HepG2 (cell line): Measurements from ENCODE around the gene TRERF1. TPM values are rescaled to one million over a fixed set of nuclear protein-coding genes. Genes with fewer than 3 reads are reported as not detected.

ENCODE experiments used
- ATF7 ChIP-seq, 2 experiments: fragments of 450-650 bp in 1 of 2; sonication (generic) in 1 of 2; formaldehyde crosslinking in 1 of 2; IDR thresholded peaks; 2 replicates each; pipeline versions ENCODE4 v1.4.0 to v1.6.1; 2016 to 2020; ENCODE audit warnings: antibody characterized with exemption in 1 of 2, mild to moderate bottlenecking in 1 of 2, missing genetic modification reagents in 1 of 2
- ATRX ChIP-seq: sonication (generic); formaldehyde crosslinking; IDR thresholded peaks from 2 replicates; pipeline ENCODE4 v1.4.0; 2020; ENCODE audit warnings: missing genetic modification reagents, borderline replicate concordance
- ELF3 ChIP-seq: IDR thresholded peaks from 2 replicates; pipeline ENCODE4 v1.6.1; 2016; ENCODE audit warnings: missing genetic modification reagents, missing compliant biosample characterization
- ETV5 ChIP-seq: IDR thresholded peaks from 2 replicates; pipeline ENCODE4 v1.6.1; 2018; ENCODE audit warnings: missing biosample characterization, missing genetic modification reagents, inconsistent platforms, borderline replicate concordance
- GLMP ChIP-seq: sonication (generic); formaldehyde crosslinking; IDR thresholded peaks from 2 replicates; pipeline ENCODE4 v1.9.0; 2021; ENCODE audit warnings: missing genetic modification reagents, mild to moderate bottlenecking, borderline replicate concordance
- IKZF4 ChIP-seq: sonication (generic); formaldehyde crosslinking; IDR thresholded peaks from 2 replicates; pipeline ENCODE4 v1.5.1; 2020; ENCODE audit warnings: borderline replicate concordance, mild to moderate bottlenecking, low read depth, missing genetic modification reagents; ENCODE audit errors: not compliant biosample characterization
- KDM1A ChIP-seq: IDR thresholded peaks from 2 replicates; pipeline ENCODE4 v1.6.1; 2016; ENCODE audit warnings: missing compliant biosample characterization
- MED8 ChIP-seq: sonication (generic); formaldehyde crosslinking; IDR thresholded peaks from 2 replicates; pipeline ENCODE4 v1.8.1; 2023; ENCODE audit warnings: mild to moderate bottlenecking, missing genetic modification reagents; ENCODE audit not compliant: insufficient replicate concordance
- MTF2 ChIP-seq: sonication (generic); formaldehyde crosslinking; IDR thresholded peaks from 2 replicates; pipeline ENCODE4 v1.5.0; 2020; ENCODE audit warnings: missing genetic modification reagents, borderline replicate concordance
- NCOA2 ChIP-seq: sonication (generic); formaldehyde crosslinking; IDR thresholded peaks from 2 replicates; pipeline ENCODE4 v1.8.0; 2022; ENCODE audit warnings: inconsistent platforms
- NFKB2 ChIP-seq: sonication (generic); formaldehyde crosslinking; IDR thresholded peaks from 2 replicates; pipeline ENCODE4 v1.4.0; 2020; ENCODE audit warnings: missing genetic modification reagents, borderline replicate concordance
- NFKBIZ ChIP-seq: IDR thresholded peaks from 2 replicates; pipeline ENCODE4 v1.6.1; 2018; ENCODE audit warnings: missing genetic modification reagents, missing compliant biosample characterization
- PRDM15 ChIP-seq: sonication (generic); formaldehyde crosslinking; IDR thresholded peaks from 2 replicates; pipeline ENCODE4 v1.4.0; 2020; ENCODE audit warnings: missing genetic modification reagents
- TEF ChIP-seq: sonication (generic); formaldehyde crosslinking; IDR thresholded peaks from 2 replicates; pipeline ENCODE4 v1.5.0; 2020; ENCODE audit warnings: missing genetic modification reagents
- ZNF17 ChIP-seq: sonication (generic); formaldehyde crosslinking; IDR thresholded peaks from 2 replicates; pipeline ENCODE4 v1.5.0; 2020; ENCODE audit warnings: mild to moderate bottlenecking, missing genetic modification reagents
- ZNF510 ChIP-seq: sonication (generic); formaldehyde crosslinking; IDR thresholded peaks from 2 replicates; pipeline ENCODE4 v1.4.0; 2020; ENCODE audit warnings: low read depth, mild to moderate bottlenecking, missing genetic modification reagents
- ZNF780A ChIP-seq: sonication (generic); formaldehyde crosslinking; IDR thresholded peaks from 2 replicates; pipeline ENCODE4 v1.8.0; 2022; ENCODE audit warnings: mild to moderate bottlenecking, missing genetic modification reagents, moderate library complexity
- ZNF782 ChIP-seq: sonication (generic); formaldehyde crosslinking; IDR thresholded peaks from 2 replicates; pipeline ENCODE4 v1.4.0; 2020; ENCODE audit warnings: missing genetic modification reagents, mild to moderate bottlenecking, borderline replicate concordance
- ZNF839 ChIP-seq: sonication (generic); formaldehyde crosslinking; IDR thresholded peaks from 2 replicates; pipeline ENCODE4 v1.4.0; 2020; ENCODE audit warnings: missing genetic modification reagents, mild to moderate bottlenecking, borderline replicate concordance
- polyA plus RNA-seq, 8 experiments: library from polyadenylated mRNA; depleted of rRNA in 3 of 8; stranded (reverse) in 7 of 8; unstranded in 1 of 8; fragments of >200 nt; fragmentation: Illumina TruSeq in 4 of 8; extraction: Trizol in 4 of 8; gene quantifications; 2 replicates each; pipeline versions ENCODE4 v1.2.1 to v1.2.3, GENCODE V29; 2011 to 2016; ENCODE audit warnings: low read depth in 4 of 8, missing spikeins in 1 of 8, mixed read lengths in 1 of 8; ENCODE audit not compliant: insufficient read depth in 1 of 8
- total RNA-seq, 5 experiments: library from RNA; depleted of rRNA; stranded (reverse); fragments of >200 nt; fragmentation: Illumina TruSeq; extraction: Trizol; gene quantifications; 2 replicates each; pipeline ENCODE4 v1.2.3, GENCODE V29; 2016; ENCODE audit warnings: low read depth in 1 of 5
- TF ChIP-seq, protein P1 (sequence below): sonication (generic); formaldehyde crosslinking; IDR thresholded peaks from 2 replicates; pipeline ENCODE4 v1.5.0; 2020; ENCODE audit warnings: mild to moderate bottlenecking, missing genetic modification reagents

TRERF1 gene
- total and polyA plus RNA-seq, 2 of the 13 experiments (the other 11 are each of a cell fraction or from before 2014, with no cell fraction given): 0.02 TPM; not detected in 1

GRCh38 chr6:42452171-42453030 is 675 bp upstream of the TRERF1 start (continued):
- TF ChIP-seq TEF (CRISPR knock-in tag): no peak
- TF ChIP-seq ZNF17 (CRISPR knock-in tag): no peak
- TF ChIP-seq ELF3: no peak
- no peak for TF ChIP-seq IKZF4 (CRISPR knock-in tag)
- TF ChIP-seq NCOA2 (CRISPR knock-in tag): no peak
- TF ChIP-seq MTF2 (CRISPR knock-in tag): no peak; the same call in 1 of the 2 replicates
- no peak for TF ChIP-seq ZNF510 (CRISPR knock-in tag)
- TF ChIP-seq, protein P1, sequence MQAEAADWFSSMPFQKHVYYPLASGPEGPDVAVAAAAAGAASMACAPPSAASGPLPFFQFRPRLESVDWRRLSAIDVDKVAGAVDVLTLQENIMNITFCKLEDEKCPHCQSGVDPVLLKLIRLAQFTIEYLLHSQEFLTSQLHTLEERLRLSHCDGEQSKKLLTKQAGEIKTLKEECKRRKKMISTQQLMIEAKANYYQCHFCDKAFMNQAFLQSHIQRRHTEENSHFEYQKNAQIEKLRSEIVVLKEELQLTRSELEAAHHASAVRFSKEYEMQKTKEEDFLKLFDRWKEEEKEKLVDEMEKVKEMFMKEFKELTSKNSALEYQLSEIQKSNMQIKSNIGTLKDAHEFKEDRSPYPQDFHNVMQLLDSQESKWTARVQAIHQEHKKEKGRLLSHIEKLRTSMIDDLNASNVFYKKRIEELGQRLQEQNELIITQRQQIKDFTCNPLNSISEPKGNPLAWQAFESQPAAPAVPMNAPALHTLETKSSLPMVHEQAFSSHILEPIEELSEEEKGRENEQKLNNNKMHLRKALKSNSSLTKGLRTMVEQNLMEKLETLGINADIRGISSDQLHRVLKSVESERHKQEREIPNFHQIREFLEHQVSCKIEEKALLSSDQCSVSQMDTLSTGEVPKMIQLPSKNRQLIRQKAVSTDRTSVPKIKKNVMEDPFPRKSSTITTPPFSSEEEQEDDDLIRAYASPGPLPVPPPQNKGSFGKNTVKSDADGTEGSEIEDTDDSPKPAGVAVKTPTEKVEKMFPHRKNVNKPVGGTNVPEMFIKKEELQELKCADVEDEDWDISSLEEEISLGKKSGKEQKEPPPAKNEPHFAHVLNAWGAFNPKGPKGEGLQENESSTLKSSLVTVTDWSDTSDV: no peak
- no peak for TF ChIP-seq KDM1A (CRISPR knock-in tag)
- no peak for TF ChIP-seq ZNF839 (CRISPR knock-in tag)
- TF ChIP-seq MED8 (CRISPR knock-in tag): no peak
- no peak for TF ChIP-seq PRDM15 (CRISPR knock-in tag)
- no peak for TF ChIP-seq ATRX (CRISPR knock-in tag)
- TF ChIP-seq ETV5 (CRISPR knock-in tag): no peak
- no peak; the same call in 1 of the 2 replicates for TF ChIP-seq NFKB2 (CRISPR knock-in tag)
- no peak for TF ChIP-seq ATF7 (IDR thresholded peaks at IDR 0.05)
- 0 out of 2 replicates have a peak, but pooled peaks have one; percentile 30 for TF ChIP-seq ATF7 (CRISPR knock-in tag; IDR thresholded peaks at IDR 0.05)
- no peak for TF ChIP-seq ZNF780A (CRISPR knock-in tag)
- TF ChIP-seq GLMP: no peak
- TF ChIP-seq NFKBIZ (CRISPR knock-in tag): no peak
- TF ChIP-seq ZNF782 (CRISPR knock-in tag): no peak
